Erythroblast (primary cell): ENCODE measurements around the gene HOXC6.

Experiments used
- DNase-seq, 2 experiments: peaks; one replicate each; lab custom pipeline; 2025; lab: John Stamatoyannopoulos, UW
- GATA1 ChIP-seq: IDR thresholded peaks from 2 replicates; pipeline ENCODE4 v1.6.1; 2011; ENCODE audit warnings: low read depth, mild to moderate bottlenecking, control low read depth, low read length, moderate library complexity
- POLR2A ChIP-seq: IDR thresholded peaks from 2 replicates; pipeline ENCODE4 v1.6.1; 2011; ENCODE audit warnings: mild to moderate bottlenecking, low read length

The HOXC6 gene

DNA sequence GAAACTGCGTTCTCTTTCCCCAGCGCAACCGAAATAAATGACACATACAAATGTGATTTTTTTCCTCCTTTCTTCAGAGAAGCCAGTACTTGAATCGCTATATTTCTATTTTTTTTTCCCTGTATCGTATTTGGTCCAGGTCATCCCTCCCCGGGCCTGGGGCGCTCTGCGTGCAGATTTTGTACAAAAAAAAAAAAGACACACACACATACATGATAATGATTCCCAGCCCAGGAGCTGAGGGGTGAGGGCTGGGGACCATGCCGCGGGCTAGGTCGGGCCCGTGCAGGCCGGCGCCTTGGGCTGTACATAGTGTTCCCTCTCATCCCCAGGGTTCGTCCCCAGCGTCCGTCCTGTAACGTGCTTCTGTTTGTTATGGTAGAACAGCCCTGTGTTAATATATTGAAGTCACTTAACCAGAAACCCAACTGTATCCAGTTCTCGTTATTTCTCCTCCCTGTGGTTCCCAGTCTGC is 25.3 kb upstream of the HOXC6 start:
- DNase-seq: no peak
- no peak for TF ChIP-seq POLR2A
- TF ChIP-seq GATA1: no peak

DNA sequence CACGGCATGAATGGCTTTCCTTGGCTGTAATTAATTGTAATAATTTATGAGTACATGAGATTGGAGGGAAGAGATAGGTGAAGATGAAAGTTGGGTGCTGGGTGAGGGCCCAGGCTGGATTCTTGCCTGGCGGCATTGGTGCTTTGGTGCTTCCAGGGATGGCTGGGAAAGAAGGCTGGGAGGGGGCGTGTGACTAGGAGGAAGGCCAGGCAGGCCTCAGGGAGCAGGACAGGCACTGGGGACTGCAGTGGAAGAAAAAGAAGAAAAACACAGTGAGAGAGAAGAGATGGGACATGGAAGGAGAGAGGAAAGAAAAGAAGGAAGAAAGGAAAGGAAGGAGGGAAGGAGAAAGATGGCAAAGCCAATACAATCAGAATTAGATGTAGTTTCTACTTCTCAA is 24.6 kb upstream of the HOXC6 start:
- TF ChIP-seq POLR2A (no peak), GATA1 (no peak)
- no peak for DNase-seq

DNA sequence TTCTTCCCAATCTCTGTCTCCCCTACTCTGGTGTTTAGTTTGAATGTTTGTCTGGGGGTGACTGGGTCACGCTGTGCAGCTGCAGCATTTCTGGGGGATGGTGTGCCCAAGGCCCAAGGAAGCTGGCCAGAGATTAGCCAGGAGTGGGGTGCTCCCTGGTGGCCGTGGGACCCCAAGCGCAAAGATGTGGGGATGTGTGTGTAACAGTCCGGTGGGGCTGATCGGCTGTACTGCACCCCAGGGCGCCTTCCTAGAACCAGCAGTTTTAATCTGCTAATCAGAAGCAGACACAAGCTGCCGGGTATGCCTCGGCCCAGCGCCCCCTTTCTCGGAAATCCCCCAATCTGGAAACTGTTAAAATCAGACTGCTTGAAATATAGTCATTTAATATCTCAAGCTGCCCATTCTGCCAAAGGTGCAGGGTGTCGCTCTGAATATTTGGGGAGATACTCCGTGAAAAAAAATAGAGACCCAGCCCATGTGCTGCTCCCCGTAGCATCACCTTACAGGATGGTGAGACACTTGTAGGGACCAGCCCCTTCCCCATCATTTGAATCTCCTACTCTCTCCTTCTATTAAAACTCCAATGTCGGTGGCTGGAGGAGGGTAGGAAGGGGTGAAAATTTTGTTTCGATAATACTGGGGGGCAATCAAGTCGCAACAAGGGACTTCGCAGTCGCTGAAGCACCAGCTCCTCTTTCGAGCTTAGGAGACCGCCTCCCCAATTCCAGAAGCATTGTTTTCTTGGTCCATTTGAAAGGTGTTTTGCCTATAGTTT is 24.0 kb upstream of the HOXC6 start:
- TF ChIP-seq POLR2A (no peak), GATA1 (no peak)
- no peak for DNase-seq

GRCh38 chr12:54004841-54005530 is 23.3 kb upstream of the HOXC6 start:
- no peak for TF ChIP-seq GATA1
- no peak for TF ChIP-seq POLR2A
- no peak for DNase-seq

GRCh38 chr12:54005531-54005852 is 22.7 kb upstream of the HOXC6 start:
- no peak for TF ChIP-seq POLR2A
- no peak for TF ChIP-seq GATA1
- DNase-seq: no peak

DNA sequence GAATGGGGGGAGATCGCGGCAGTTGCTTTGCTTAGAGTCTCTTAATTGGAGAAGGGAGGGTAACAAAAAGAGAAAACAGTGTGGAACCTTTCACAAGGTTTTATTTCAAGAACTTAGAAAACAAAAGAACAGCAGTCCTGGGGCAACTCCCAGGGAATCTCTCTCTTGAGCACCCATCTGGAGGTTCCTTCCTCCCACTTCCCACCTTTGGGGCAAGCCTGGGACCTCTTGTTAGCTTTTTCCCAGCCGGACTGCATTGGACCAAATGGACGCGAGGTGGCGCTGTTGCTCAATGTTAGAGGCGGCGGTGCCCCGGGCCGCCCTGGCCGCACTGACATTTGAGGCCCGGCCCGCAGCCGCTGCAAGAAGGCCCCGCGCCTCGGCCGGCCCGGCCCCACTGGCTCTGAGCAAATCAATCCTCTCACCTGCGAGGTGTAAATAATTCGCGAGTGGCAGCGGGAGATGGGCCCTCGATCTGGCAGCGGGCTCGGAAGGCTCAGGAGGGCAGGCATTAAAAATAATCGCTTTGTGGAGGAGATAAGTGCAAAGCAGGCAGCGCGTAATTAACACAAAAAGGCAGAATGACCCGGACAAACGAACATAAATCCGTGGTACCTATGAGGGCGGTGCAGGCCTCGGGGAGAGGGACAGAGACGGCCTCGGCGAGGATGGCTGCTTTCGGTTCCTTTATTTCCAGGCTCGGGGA is 22.2 kb upstream of the HOXC6 start:
- no peak for TF ChIP-seq GATA1
- TF ChIP-seq POLR2A: no peak
- peak; percentile 76 to 89 for DNase-seq

DNA sequence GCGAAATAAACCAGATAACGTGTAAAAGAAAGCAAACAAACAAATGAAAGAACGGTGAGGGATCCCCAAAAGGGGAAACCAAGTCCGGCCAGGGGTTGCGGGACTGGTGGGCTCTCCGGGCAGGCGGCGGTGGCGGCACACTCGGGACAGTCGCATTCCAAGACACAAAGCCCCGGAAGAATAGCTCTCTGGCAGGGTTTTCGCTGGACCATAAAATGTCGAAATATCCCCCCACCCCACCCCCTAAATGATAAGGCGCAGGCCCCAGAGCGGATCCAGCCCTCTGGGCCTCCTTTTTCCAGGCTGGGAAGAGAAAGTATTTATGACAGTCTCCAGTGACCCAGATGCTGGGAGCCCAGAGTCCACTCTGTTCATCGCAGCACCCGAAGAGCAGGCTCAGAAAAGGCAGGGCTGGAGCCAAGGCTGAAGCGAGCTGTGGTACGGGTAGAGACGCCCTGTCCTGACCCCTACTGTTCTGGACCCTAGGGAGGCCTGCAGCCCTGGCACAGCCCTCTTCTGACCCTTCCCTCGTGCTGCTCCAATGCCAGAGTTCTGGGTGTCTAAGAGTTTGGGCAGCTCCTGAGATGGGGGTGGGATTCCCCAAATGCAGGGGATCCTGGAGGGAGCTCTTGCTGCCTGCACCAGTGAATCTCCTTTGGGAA is 21.6 kb upstream of the HOXC6 start:
- no peak for DNase-seq
- TF ChIP-seq POLR2A (no peak), GATA1 (no peak)

DNA sequence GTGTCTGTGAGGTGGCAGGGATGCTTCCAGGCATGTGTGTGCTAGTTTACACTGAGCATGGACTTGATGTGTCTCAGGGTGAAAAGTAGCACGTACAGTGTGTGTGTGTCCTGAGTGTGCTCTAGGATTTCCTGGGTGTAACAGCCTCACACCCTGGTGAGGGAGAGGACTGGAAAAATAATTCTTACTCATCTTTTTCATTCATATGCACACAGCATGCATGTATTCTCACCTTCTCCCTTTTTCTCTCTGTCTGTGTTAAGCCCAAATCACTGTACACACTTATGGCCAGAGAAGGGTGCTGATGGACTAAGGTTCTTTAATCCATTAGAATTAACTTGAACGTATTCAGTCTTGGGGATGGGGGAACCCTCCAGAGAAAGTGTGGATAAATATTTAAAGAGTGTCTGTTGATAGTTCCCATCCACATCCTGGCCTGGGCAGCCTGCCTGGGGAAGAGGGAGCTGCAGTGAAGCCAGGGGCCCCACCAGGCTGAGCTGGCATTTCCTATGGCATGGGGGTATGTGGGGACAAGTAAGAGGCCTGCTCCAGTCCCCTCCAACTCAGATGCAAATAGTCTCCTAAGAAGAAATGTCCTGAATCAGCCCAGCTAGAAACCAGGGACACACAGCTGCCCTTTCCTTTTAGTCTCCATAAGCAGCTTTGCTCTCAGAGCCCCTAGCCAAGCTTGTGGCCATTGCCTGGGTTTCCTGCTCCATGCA is 20.5 kb upstream of the HOXC6 start:
- no peak for DNase-seq
- TF ChIP-seq POLR2A: no peak
- TF ChIP-seq GATA1: no peak

DNA sequence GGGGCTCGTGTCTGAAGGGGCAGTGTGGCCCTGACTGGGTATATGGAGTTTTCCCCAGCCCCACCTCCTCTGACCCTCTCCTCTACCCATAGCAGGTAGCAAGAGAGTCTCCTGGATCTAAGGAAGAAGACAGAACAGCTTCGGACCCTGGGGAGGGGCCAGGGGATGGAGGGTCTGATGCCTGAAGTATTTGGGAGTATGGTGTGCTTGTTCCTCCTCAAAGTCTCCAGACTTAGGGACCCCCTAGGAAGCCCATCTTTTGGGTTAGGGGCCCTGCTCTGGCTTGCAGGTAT is 20.0 kb upstream of the HOXC6 start:
- TF ChIP-seq POLR2A (no peak), GATA1 (no peak)
- DNase-seq: no peak

DNA sequence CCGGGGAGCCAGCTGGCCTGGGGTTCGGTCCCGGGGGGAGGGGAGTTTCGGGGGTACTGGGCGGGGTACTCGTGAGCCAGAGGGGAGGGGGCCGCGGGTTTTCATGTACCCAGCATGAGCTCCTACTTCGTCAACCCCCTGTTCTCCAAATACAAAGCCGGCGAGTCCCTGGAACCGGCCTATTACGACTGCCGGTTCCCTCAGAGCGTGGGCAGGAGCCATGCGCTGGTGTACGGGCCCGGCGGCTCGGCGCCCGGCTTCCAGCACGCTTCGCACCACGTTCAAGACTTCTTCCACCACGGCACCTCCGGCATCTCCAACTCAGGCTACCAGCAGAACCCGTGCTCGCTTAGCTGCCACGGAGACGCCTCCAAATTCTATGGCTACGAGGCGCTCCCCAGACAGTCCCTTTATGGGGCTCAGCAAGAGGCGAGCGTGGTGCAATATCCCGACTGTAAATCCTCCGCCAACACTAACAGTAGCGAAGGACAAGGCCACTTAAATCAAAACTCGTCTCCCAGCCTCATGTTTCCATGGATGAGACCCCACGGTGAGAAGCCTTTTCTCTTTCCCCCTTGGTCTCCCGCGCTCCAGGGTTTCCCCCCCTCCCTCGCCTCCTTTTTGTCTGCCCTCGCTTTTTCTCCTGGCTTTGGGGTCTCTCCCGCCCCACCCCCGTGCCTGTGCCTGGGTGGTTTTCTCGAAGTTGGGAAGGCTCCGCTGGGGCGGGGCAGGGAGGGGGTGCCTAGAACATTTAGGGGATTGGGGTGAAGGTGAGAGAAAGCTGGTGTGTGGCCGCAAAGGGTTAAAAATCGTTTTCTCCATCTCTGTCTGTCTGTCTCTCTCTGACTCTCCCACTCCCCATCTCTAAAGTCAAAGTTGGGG is 18.8 kb upstream of the HOXC6 start:
- TF ChIP-seq GATA1: no peak
- no peak for TF ChIP-seq POLR2A
- DNase-seq: no peak

DNA sequence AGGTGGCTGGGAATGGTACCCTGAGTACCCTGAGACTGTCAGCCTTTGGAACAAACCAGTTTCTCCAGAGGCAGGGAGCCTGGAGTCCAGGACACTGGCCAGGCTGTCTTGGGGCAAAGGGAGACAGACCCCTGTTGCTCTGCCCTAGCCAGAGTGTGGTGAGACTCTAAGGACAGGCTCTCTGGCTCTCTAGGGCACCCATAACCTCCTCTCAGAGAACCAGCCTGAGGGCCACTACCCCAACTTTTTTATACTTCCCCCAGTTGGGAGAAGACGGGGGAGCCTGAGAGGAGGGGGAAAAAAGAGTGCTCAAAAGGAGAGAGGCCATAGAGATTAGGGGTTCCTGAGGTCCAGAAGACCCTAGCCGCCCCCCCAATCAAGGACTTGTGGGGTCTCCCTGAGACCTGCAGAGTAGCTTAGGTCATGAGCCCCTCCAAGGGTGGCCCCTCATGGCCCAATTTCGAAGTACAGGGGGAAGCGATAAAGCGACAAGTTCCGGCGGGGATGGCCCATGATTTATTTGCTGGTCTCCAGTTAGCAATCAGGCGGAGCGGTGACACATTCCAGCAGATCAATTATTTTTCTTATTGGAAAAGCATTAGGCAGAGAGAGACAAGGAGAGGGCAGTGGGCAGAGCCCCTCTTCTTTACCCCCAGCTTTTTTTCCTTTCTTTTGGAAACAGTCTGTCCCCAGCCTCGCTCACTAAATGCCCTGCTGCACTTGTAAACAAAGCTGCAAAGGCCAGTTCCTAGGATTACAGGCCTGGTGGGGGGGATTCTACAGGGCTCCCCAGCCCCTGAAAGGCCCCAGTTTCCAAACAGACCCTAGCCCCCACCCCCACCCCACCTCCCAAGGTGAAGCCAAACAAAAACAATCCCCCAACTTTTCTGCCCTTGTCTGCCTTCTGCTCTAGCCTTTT is 17.9 kb upstream of the HOXC6 start:
- DNase-seq: no peak
- TF ChIP-seq GATA1 (no peak), POLR2A (no peak)
